GM19023 (cell line): ENCODE measurements around the gene ZNF605.
"Not testable (repeated sequence)": the region's sequence is repeated elsewhere in the genome, so short reads cannot be mapped to it uniquely, and the experiment has no call there.

Experiments
- ATAC-seq: cut with Tn5 transposase; IDR thresholded peaks from one replicate; pipeline ENCODE4 v1.9.1; 2021; ENCODE audit warnings: mild to moderate bottlenecking, moderate library complexity; ENCODE audit not compliant: unreplicated experiment

The ZNF605 gene

DNA sequence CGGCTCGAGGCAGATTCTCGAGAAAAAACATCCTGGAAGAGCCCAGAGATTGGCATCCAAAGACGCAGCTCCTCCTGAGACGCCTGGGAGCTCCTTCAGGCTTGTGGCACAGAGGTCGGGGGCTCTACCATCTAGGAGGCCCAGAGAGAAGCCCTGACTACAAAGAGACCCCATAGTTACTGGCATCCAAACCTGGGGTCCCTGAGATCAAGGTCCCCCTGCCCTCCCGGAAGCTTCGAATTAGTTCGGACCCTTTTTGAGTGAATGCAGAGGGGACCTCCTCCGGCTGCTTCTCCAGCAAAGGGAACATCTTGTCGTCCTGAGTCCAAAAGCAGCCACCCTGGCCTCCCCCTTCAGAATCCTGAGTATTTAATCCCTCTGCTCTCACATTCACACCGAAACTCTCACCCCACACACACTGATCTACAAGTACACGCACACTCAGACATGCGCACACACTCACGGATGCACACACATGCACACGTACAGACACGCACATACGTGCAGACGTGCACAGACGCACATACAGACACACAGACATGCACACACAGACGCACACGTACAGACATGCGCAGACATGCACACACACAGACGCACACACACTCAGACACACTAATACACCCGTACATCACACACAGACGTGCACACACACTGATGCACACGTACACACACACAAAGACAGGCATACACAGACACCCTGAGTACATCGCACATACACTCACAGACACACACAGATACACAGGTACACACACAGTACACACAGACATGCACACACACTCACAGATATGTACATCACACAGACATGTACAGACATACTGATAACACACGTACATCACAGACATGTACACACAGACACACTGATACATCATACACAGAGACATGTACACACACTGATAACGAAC is 5.9 kb downstream of the ZNF605 start:
- no peak for ATAC-seq

- ATAC-seq: no peak
Observed at GRCh38 chr12:132948146-132949066, 7.7 kb downstream of the ZNF605 start.

- ATAC-seq: no peak
Observed at GRCh38 chr12:132946246-132946820, 9.8 kb downstream of the ZNF605 start.

- ATAC-seq: no peak
Observed at GRCh38 chr12:132945806-132946205, 10.3 kb downstream of the ZNF605 start.

- no peak for ATAC-seq
Observed at GRCh38 chr12:132942611-132943010, 13.5 kb downstream of the ZNF605 start.

GRCh38 chr12:132941336-132941954 is 14.7 kb downstream of the ZNF605 start:
- ATAC-seq: no peak

GRCh38 chr12:132940071-132940719 is 15.9 kb downstream of the ZNF605 start:
- no peak for ATAC-seq

DNA sequence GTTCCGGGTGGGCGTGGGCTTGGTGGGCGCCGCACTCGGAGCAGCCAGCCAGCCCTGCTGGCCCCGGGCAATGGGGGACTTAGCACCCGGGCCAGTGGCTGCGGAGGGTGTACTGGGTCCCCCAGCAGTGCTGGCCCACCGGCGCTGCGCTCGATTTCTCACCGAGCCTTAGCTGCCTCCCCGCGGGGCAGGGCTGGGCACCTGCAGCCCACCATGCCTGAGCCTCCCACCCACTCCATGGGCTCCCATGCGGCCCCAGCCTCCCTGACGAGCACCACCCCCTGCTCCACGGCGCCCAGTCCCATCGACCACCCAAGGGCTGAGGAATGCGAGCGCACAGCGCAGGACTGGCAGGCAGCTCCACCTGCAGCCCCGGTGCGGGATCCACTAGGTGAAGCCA is 17.3 kb downstream of the ZNF605 start:
- ATAC-seq: not testable (repeated sequence)

DNA sequence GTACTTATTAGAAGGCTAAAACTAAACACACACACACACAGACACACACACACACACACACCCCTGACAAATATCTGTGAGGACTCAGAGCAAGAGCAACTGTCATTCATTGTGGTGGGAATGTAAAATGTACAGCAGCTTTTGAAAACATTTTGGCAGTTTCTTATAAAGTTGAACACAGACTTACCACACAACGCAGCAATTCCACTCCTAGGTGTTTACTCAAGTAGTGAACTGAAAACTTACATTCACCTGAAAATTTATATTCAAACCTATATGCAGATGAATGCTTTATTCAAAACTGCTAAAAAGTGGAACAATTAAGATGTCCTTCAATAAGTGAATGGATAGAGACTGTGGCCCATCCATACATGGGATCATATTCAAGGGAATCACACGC is 18.6 kb downstream of the ZNF605 start:
- ATAC-seq: no peak

GRCh38 chr12:132936921-132937320 is 19.2 kb downstream of the ZNF605 start:
- not testable (repeated sequence) for ATAC-seq

- no peak for ATAC-seq
Observed at GRCh38 chr12:132936163-132936562, 19.9 kb downstream of the ZNF605 start.

DNA sequence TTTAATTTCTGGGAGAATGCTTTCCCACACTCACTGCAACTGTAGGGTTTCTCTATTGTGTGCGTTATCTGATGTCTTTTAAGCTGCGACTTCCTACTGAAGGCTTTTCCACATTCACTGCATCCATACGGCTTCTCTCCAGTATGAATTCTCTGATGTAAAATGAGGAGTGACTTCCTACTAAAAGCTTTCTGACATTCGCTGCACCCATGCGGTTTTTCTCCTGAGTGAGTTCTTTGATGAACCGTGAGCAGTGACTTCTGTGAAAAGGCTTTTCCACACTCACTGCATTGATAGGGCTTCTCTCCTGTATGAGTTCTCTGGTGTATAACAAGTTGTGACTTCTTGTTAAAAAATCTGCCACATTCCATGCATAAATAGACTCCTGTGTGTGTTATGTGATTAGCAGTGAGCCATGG is 29.7 kb downstream of the ZNF605 start:
- no peak for ATAC-seq

DNA sequence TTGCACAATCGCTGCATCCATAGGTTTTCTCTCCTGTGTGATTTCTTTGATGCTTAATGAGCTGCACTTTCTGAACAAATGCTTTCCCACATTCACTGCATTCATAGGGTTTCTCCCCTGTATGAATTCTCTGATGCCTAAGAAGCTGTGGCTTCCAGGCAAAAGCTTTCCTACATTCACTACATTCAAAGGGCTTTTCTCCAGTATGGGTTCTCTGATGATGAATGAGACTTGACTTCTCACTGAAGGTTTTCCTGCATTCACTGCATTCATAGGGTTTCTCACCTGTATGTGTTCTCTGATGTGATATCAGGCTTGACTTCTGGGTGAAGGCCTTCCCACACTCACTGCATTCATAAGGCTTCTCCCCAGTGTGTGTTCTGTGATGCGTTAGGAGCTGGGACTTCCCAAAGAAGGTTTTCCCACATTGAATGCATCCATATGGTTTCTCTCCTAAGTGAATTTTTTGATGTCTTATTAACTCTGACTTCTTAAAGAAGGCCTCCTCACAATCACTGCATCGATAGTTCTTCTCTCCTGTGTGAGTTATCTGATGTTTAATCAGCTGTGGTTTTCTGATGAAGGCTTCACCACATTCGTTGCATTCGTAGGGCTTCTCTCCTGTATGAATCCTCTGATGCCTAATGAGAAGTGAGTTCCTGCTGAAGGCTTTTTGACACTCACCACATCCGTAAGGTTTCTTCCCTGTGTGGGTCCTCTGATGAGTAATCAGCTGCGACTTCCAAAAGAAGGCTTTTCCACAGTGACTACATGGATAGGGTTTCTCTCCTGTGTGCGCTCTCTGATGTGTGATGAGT is 30.3 kb downstream of the ZNF605 start:
- ATAC-seq: no peak

- no peak for ATAC-seq
Observed at GRCh38 chr12:132924356-132924755, 31.8 kb downstream of the ZNF605 start.

GRCh38 chr12:132923356-132923909 is 32.7 kb downstream of the ZNF605 start:
- ATAC-seq: no peak

DNA sequence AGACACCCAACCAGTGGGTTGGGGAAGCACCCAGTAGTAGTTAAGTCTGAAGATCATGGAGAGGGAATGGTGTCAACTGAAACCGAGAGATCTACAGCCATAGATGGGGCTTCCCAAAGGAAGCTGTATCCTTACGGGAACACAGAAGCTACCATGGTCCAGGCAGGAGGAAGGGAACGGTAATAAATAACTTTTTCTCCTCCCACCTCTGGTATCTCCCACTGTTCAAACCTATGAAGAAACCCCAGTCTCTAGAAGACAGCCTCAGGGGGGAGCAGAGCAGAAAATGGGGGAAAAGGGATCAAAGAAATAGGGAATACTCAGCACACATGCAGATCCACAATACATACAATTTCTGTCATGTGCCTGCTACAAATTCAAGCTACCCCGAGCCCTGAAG is 33.4 kb downstream of the ZNF605 start:
- no peak for ATAC-seq

GRCh38 chr12:132921685-132922084 is 34.4 kb downstream of the ZNF605 start:
- no peak for ATAC-seq

- ATAC-seq: no peak
Observed at GRCh38 chr12:132918680-132919079, 37.4 kb downstream of the ZNF605 start.

DNA sequence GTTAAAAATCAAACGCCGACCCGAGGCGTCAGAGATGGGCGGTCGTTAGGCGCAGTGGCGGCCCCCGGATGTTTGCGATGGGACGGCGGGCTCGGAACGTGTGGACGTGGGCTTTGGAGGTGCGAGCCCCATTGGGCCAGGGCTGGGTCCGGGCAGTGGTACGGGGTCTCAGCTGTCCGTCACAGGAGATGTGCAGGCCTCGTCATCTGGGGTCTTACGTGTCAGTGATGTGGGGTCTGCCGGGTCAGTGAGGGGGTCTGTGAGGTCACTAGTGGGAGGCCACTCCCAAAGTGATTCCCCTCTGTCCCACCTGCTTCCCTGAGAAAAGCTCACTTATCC is 47.1 kb downstream of the ZNF605 start:
- peak; percentile 12 for ATAC-seq
